NCI-H2171 (cell line): ENCODE measurements around the gene CHSY3.
A peak's percentile ranks its signal among the peaks of the same experiment; 100 is the strongest.

Experiments
- DNase-seq: peaks from one replicate; lab custom pipeline; 2025; lab: John Stamatoyannopoulos, UW

The CHSY3 gene

GRCh38 chr5:129904102-129904666, at the start of gene CHSY3:
CHSY3 (plus strand) TSS chr5:129904465.
- DNase-seq, result peak; percentile 56

DNA sequence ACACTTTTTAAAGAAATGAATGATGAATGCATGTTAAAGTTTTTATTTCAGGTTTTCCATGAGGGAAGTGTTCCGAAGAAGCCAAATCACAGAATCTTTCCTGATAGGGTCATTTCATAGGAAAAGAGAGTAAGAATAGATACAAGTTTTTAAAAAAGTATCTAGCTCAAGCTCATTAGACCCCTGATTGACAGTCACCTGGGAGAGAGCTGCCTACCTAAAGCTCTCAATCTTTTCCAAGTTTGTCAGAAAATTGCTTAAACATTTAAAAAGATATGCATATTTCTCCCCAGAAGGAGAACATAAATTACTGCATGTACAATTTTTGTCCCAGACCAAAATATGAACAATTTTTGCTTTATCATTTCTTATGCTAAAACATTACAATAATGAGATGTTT, 47.9 kb upstream of the CHSY3 start:
- DNase-seq, result no peak

- no peak for DNase-seq
Observed at GRCh38 chr5:129857116-129857515, 47.1 kb upstream of the CHSY3 start.

- no peak for DNase-seq
Observed at GRCh38 chr5:129858131-129858675, 46.1 kb upstream of the CHSY3 start.

DNA sequence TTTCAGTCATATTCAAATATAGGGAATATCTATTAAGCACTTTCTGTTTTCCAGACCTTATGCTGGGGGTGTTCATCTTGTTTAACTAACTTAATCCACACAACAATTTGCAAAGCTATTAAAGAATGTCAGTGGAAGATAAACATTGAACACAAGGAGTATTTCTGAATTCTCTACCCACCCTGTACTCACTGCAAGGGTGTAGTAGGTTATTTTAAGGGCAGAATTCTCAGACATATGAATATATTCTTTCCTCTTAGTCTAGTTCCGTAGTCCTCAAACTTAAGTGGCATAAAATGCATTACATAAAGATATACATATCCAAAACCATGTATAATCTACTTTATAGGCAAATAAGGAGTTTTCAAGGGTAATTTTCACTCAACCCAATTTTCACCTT, 19.9 kb upstream of the CHSY3 start:
- no peak for DNase-seq

DNA sequence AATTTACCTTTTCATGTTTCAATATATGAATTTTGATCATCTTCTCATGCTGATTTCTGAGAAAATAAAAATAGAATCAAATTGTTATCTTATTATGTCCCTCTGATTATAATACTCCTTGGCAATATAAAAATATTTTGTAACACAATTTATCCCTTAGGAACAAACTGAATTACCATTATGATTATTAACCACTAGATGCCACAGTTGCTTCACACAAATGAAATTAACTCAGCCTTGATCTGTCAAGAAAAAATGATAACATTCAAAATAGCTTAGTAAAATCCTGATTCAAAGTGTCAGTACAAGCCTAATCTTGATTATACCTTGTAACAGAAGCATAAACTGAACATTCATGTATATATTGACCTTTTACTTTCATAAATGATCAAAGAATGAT, 4.8 kb upstream of the CHSY3 start:
- no peak for DNase-seq

DNA sequence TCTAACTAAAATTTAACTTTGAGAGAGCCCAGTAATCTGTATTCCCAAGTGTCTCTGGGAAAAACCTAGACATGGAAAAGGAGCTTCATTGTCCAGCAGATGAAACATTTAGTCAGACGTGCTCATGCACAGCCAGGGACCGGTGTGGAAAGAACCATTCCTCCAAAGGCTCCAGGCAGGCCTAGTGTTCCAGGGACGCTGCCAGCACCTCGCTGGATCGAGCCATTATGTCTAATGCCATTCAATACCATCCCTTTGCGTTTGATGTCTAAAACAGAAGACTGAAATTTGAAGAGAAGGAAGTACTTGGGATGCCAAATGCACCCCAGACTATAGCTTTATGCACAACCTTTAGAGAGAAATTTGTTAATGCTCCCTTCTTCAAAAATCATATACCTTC, 1.4 kb upstream of the CHSY3 start:
- DNase-seq, result no peak

DNA sequence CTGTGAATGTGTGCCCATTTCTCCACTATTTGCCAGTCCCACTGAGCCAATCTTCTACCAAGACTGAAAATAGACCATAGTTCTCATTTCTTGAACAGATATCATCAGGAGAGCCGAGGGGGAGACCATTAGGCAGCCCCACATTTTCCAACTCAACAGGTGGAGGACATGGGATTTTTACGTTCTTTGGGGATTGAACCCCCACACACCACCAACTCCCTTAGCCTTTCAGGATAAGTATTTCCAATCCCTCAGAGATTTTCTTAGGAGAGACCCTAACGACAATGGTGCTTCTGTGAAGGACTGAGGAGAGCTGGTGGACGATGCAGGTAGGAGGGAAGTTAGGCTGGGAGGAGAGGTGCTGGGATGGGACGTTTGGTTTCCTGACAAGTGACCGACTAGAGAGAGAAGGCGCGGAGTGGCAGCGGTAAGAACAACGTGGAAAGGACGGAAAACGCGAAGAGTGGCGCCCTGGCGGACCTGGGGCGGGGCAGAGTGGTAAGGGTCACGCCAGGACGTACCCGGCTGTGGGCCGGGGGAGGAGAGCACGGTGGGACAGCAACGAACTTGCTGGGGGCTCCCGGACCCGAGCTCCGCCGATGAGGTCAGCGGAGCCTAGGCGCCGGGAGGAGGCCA, 681 bp upstream of the CHSY3 start:
- no peak for DNase-seq

DNA sequence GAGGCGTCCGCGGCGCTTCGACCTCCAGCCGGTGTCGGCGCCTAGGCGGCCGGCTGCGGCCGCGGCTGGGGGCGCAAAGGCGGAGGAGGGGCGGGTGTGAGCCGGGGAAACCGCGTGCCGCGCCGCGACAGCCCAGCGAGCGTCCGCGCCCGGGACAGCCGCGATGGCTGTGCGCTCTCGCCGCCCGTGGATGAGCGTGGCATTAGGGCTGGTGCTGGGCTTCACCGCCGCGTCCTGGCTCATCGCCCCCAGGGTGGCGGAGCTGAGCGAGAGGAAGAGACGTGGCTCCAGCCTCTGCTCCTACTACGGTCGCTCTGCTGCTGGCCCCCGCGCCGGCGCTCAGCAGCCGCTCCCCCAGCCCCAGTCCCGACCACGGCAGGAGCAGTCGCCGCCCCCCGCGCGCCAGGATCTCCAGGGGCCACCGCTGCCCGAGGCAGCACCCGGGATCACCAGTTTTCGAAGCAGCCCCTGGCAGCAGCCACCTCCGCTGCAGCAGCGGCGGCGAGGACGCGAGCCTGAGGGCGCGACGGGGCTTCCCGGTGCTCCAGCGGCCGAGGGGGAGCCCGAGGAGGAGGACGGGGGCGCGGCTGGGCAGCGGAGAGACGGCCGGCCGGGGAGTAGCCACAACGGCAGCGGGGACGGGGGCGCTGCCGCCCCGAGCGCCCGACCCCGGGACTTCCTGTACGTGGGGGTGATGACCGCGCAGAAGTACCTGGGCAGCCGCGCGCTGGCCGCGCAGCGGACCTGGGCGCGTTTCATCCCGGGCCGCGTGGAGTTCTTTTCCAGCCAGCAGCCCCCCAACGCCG, 605 bp downstream of the CHSY3 start:
- no peak for DNase-seq

DNA sequence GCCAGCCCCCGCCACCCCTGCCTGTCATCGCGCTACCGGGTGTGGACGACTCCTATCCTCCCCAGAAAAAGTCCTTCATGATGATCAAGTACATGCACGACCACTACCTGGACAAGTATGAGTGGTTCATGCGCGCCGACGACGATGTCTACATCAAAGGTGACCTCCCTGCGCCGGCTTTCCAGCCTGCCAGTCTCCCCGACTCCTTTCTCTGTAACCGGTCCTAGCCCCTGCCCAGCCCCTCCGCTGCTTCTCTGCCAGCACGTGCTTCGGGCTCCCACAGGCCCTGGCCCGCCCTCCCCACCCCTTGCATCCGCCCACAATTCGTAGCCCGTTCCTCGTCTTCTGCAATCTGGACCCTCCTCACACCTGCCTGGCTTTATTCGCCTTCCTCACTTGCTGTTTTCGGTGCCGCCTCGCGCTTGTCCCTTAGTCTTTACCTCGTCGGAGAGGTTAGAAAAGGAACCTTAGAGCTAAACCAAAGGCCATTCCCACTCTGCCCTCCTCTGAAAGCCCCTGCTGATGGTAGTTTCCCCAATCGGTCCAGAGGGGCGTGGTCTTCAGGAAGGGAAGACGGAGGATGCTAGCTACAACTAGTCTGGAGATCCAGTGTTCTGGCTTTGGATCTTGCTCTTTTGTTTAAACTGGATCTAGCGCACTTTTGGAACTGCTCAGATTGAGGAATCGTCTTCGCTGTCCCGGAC, 1.4 kb downstream of the CHSY3 start:
- DNase-seq, result no peak

GRCh38 chr5:129906177-129906887, 2.1 kb downstream of the CHSY3 start:
- DNase-seq, result no peak

GRCh38 chr5:129909225-129909624, 5.0 kb downstream of the CHSY3 start:
- DNase-seq, result no peak

GRCh38 chr5:129912601-129913255, 8.5 kb downstream of the CHSY3 start:
- no peak for DNase-seq

DNA sequence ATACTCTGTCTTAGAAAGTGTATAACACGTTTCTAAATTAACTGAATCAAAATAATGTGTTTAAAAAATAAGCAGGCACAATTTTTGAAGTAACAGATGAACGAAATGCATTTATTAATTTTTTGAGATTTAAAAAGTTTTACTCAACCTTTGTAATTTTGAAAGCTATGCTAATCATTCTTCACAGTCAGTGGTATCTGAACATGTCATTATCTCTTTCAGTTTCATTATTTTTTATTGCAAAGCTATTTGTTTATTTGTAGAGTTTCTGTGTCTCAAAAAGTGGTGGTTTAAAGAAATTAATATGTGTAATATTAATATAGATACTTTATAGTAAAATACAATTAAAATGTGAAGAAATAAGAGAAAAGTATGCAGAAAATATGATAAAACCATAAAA, 11.2 kb downstream of the CHSY3 start:
- no peak for DNase-seq

GRCh38 chr5:129917224-129917623, 13.0 kb downstream of the CHSY3 start:
- DNase-seq, result no peak

- DNase-seq, result no peak
Observed at GRCh38 chr5:129921204-129921603, 16.9 kb downstream of the CHSY3 start.

DNA sequence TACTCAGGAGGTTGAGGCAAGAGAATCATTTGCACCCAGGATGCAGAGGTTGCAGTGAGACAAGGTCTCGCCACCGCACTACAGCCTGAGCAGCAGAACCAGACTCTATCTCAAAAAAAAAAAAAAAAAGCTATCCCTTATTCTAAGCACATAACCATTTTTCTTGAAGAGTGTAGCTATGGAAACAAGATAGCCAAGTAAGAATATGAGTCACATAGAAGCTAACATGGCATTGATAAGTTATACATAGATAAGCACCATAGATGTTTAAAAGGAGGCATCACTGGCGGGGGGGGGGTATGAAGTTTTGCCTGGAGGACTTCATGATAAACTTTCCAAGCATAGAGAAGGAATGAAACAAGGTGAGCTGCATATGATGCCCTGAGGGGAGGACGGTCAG, 26.0 kb downstream of the CHSY3 start:
- DNase-seq, result no peak

DNA sequence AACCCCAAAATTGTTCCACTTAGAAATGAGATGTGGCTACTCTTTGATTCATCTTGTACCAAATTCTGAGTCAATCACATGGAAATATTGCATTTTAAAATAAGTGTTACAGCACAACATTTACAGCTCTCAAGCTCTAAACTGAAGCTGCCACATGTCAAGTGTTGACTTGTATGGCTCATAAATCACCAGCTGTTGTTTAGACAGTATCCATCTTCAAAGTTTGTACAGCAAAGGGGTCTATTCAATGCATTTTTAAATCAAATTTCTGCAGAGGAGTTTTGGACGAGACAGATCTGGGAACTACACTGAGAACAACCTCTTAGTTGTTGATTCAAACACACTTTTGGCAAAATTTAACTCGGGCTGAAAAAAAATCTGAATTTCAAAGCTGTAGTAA, 31.4 kb downstream of the CHSY3 start:
- DNase-seq, result no peak

- DNase-seq, result no peak
Observed at GRCh38 chr5:129938077-129938476, 33.8 kb downstream of the CHSY3 start.

DNA sequence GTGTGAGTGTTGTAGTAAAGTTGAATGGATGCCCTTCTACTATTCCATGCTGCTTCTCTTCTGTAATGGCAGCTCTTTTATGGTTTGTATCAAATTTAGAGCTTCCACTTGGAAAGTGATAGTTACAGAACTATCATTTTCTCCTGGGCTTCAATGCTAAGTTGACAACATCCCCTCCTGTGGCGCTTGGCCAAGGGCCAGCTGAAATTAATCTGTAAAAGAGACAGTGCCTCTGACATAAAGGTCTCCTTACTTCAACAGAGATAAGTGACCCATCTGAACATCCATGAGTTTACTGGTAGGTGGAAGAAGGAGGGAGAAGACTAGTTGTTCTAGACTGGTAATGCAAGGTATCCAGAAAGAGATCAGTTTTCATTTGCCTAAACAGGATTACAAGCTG, 39.7 kb downstream of the CHSY3 start:
- no peak for DNase-seq

- no peak for DNase-seq
Observed at GRCh38 chr5:129945028-129945427, 40.8 kb downstream of the CHSY3 start.
